Measurements from ENCODE around the gene BSPRY. TPM values are rescaled to one million over a fixed set of nuclear protein-coding genes. Genes with fewer than 3 reads are reported as not detected.

The BSPRY gene
- total and polyA plus RNA-seq, 2 of the 13 experiments (the other 11 are each of a cell fraction or from before 2014, with no cell fraction given), result 0.09 to 0.26 TPM

- no peak for TF ChIP-seq SNAPC4 (CRISPR knock-in tag; IDR thresholded peaks at IDR 0.05)
- TF ChIP-seq ZNF331 (CRISPR knock-in tag; IDR thresholded peaks at IDR 0.05), result peak; percentile 93
- TF ChIP-seq PREB (CRISPR knock-in tag; IDR thresholded peaks at IDR 0.05), result no peak
- TF ChIP-seq KLF12 (CRISPR knock-in tag; IDR thresholded peaks at IDR 0.05; ENCODE audit: borderline replicate concordance), result no peak
- TF ChIP-seq SMAD1 (CRISPR knock-in tag; IDR thresholded peaks at IDR 0.05; ENCODE audit: borderline replicate concordance, low read depth), result no peak
- TF ChIP-seq ZBTB7B (CRISPR knock-in tag; IDR thresholded peaks at IDR 0.05), result no peak; the same call in 1 of the 2 replicates
- TF ChIP-seq MAF1 (CRISPR knock-in tag; IDR thresholded peaks at IDR 0.05; ENCODE audit: borderline replicate concordance), result no peak
- TF ChIP-seq ONECUT2 (CRISPR knock-in tag; IDR thresholded peaks at IDR 0.05), result no peak
- TF ChIP-seq KAT7 (CRISPR knock-in tag; IDR thresholded peaks at IDR 0.05; ENCODE audit: borderline replicate concordance), result no peak; the same call in 1 of the 2 replicates
- no peak for TF ChIP-seq GABPA (IDR thresholded peaks at IDR 0.05; ENCODE audit: low read depth, low read length)
- TF ChIP-seq GABPA (CRISPR knock-in tag; IDR thresholded peaks at IDR 0.05; ENCODE audit: low read depth), result no peak
- TF ChIP-seq HOXA5 (CRISPR knock-in tag; IDR thresholded peaks at IDR 0.05), result no peak
- TF ChIP-seq ZNF629 (CRISPR knock-in tag; conservative IDR thresholded peaks at IDR 0.05), result 0 out of 2 replicates have a peak, but pooled peaks have one; percentile 10
- TF ChIP-seq ZFX (CRISPR knock-in tag; IDR thresholded peaks at IDR 0.05; ENCODE audit: low read depth), result peak; percentile 55
- peak; percentile 72 for TF ChIP-seq SP5 (CRISPR knock-in tag; IDR thresholded peaks at IDR 0.05; ENCODE audit: borderline replicate concordance, low read depth)
- TF ChIP-seq ZIK1 (CRISPR knock-in tag; IDR thresholded peaks at IDR 0.05; ENCODE audit: borderline replicate concordance, low read depth), result no peak
- TF ChIP-seq ZNF180 (CRISPR knock-in tag; IDR thresholded peaks at IDR 0.05; ENCODE audit: borderline replicate concordance, low read depth), result no peak
- no peak for TF ChIP-seq RAD51 (IDR thresholded peaks at IDR 0.05; ENCODE audit: borderline replicate concordance)
- TF ChIP-seq CEBPB (IDR thresholded peaks at IDR 0.05; ENCODE audit: borderline replicate concordance, low read depth, low read length), result peak; percentile 55; the same call in 1 of the 2 replicates
- no peak for TF ChIP-seq SMARCC2 (IDR thresholded peaks at IDR 0.05)
- no peak for TF ChIP-seq SATB2 (CRISPR knock-in tag; IDR thresholded peaks at IDR 0.05)
- no peak for TF ChIP-seq ZNF337 (CRISPR knock-in tag; IDR thresholded peaks at IDR 0.05; ENCODE audit: borderline replicate concordance, low read depth)
- TF ChIP-seq PLRG1 (conservative IDR thresholded peaks at IDR 0.05), result no peak
- no peak for TF ChIP-seq LCORL (IDR thresholded peaks at IDR 0.05)
- peak; percentile 64 for TF ChIP-seq LCORL (CRISPR knock-in tag; IDR thresholded peaks at IDR 0.05)
- TF ChIP-seq E2F5 (CRISPR knock-in tag; conservative IDR thresholded peaks at IDR 0.05), result no peak
- no peak for TF ChIP-seq ZFP36 (IDR thresholded peaks at IDR 0.05; ENCODE audit: borderline replicate concordance, low read depth, low read length, partially characterized antibody)
Observed at GRCh38 chr9:113381909-113382411, 32.6 kb downstream of the BSPRY start (continued).
